HepG2 (cell line): ENCODE measurements around the gene SLC7A4. TPM values are rescaled to one million over a fixed set of nuclear protein-coding genes. Genes with fewer than 3 reads are reported as not detected.

Experiments
- CREM ChIP-seq, 2 experiments: sonication (generic) in 1 of 2; formaldehyde crosslinking in 1 of 2; IDR thresholded peaks; 2 replicates each; pipeline versions ENCODE4 v1.4.0 to v1.6.1; 2016 to 2020; ENCODE audit warnings: antibody characterized with exemption in 1 of 2, mild to moderate bottlenecking in 1 of 2, missing genetic modification reagents in 1 of 2
- DNMT3B ChIP-seq: conservative IDR thresholded peaks from 2 replicates; pipeline ENCODE4 v1.6.1; 2016; ENCODE audit warnings: missing biosample characterization, control low read depth
- HNRNPL ChIP-seq: fragments of 200-400 bp; formaldehyde crosslinking; IDR thresholded peaks from 2 replicates; pipeline ENCODE4 v1.6.1; 2017; ENCODE audit warnings: mild to moderate bottlenecking, low read depth, low read length
- JDP2 ChIP-seq: sonication (generic); formaldehyde crosslinking; IDR thresholded peaks from 2 replicates; pipeline ENCODE4 v1.8.1; 2022; ENCODE audit warnings: missing genetic modification reagents, borderline replicate concordance
- MZF1 ChIP-seq: sonication (generic); formaldehyde crosslinking; IDR thresholded peaks from 2 replicates; pipeline ENCODE4 v1.8.1; 2023; ENCODE audit warnings: mild to moderate bottlenecking, missing genetic modification reagents, borderline replicate concordance
- NFRKB ChIP-seq: fragments of 450-650 bp; IDR thresholded peaks from 2 replicates; pipeline ENCODE4 v1.6.1; 2017
- TBX3 ChIP-seq: fragments of 450-650 bp; IDR thresholded peaks from 2 replicates; pipeline ENCODE4 v1.6.1; 2017; ENCODE audit warnings: antibody characterized with exemption, mild to moderate bottlenecking, inconsistent platforms, borderline replicate concordance
- YEATS4 ChIP-seq: sonication (generic); formaldehyde crosslinking; IDR thresholded peaks from 2 replicates; pipeline ENCODE4 v1.4.0; 2020; ENCODE audit warnings: missing genetic modification reagents, borderline replicate concordance
- ZKSCAN1 ChIP-seq: fragments of 150-350 bp; IDR thresholded peaks from 2 replicates; pipeline ENCODE4 v1.6.1; 2014; ENCODE audit warnings: low read length
- ZNF556 ChIP-seq: sonication (generic); formaldehyde crosslinking; IDR thresholded peaks from 2 replicates; pipeline ENCODE4 v1.4.0; 2020; ENCODE audit warnings: mild to moderate bottlenecking, missing genetic modification reagents, borderline replicate concordance
- polyA plus RNA-seq, 8 experiments: library from polyadenylated mRNA; depleted of rRNA in 3 of 8; stranded (reverse) in 7 of 8; unstranded in 1 of 8; fragments of >200 nt; fragmentation: Illumina TruSeq in 4 of 8; extraction: Trizol in 4 of 8; gene quantifications; 2 replicates each; pipeline versions ENCODE4 v1.2.1 to v1.2.3, GENCODE V29; 2011 to 2016; ENCODE audit warnings: low read depth in 4 of 8, missing spikeins in 1 of 8, mixed read lengths in 1 of 8; ENCODE audit not compliant: insufficient read depth in 1 of 8
- total RNA-seq, 5 experiments: library from RNA; depleted of rRNA; stranded (reverse); fragments of >200 nt; fragmentation: Illumina TruSeq; extraction: Trizol; gene quantifications; 2 replicates each; pipeline ENCODE4 v1.2.3, GENCODE V29; 2016; ENCODE audit warnings: low read depth in 1 of 5
- TF ChIP-seq, protein P1 (sequence below), 2 experiments: sonication (generic) in 1 of 2; formaldehyde crosslinking in 1 of 2; IDR thresholded peaks; 2 replicates each; pipeline versions ENCODE4 v1.6.1 to v1.9.0; 2014 to 2022; ENCODE audit warnings: antibody characterized with exemption in 1 of 2, borderline replicate concordance in 1 of 2, inconsistent platforms in 1 of 2, low read depth in 1 of 2, missing genetic modification reagents in 1 of 2
- TF ChIP-seq, protein P2 (sequence below): sonication (generic); formaldehyde crosslinking; IDR thresholded peaks from 2 replicates; pipeline ENCODE4 v1.5.0; 2020; ENCODE audit warnings: mild to moderate bottlenecking, missing genetic modification reagents
- TF ChIP-seq, protein P3 (sequence below): sonication (generic); formaldehyde crosslinking; IDR thresholded peaks from 2 replicates; pipeline ENCODE4 v1.4.0; 2020; ENCODE audit warnings: missing genetic modification reagents, mild to moderate bottlenecking, borderline replicate concordance
- TF ChIP-seq, protein P4 (sequence below): sonication (generic); formaldehyde crosslinking; IDR thresholded peaks from 2 replicates; pipeline ENCODE4 v1.5.0; 2020; ENCODE audit warnings: missing genetic modification reagents, mild to moderate bottlenecking, borderline replicate concordance

The SLC7A4 gene
- total and polyA plus RNA-seq, 2 of the 13 experiments (the other 11 are each of a cell fraction or from before 2014, with no cell fraction given), result not detected

DNA sequence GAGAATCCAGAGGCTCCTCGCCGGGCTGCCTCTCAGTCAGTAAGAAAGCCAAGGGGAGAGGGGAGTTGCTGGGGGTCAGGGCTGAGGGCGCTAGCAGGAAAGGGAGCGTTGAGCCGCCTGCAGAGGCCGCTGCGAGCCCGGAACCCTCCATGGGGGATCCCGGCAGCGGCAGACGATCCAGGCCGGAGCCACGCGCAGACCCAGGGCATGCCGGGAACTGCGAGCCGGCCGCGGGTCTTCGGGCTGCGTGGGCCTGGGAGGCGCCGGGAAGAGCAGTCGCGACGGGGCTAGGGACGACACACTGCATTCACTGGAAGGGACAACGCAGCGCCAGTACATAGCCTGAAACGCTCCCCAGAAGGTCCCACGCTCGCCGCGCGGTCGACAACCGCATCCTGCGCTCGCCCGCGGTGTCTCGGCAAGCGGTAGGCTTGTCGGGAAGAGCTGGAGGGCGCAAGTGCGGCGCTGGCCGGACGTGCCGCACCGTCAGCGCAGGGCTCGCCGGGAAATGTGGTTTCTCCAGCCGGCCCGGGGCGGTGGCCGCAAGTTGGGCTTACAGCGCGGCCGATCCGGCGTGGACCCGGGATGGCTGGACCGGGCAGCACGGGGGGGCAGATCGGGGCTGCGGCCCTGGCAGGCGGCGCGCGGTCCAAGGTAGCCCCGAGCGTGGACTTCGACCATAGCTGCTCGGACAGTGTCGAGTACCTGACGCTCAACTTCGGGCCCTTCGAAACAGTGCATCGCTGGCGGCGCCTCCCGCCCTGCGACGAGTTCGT, 50.4 kb downstream of the SLC7A4 start, which contains the start of gene LZTR1 (continued):
- TF ChIP-seq, protein P1, sequence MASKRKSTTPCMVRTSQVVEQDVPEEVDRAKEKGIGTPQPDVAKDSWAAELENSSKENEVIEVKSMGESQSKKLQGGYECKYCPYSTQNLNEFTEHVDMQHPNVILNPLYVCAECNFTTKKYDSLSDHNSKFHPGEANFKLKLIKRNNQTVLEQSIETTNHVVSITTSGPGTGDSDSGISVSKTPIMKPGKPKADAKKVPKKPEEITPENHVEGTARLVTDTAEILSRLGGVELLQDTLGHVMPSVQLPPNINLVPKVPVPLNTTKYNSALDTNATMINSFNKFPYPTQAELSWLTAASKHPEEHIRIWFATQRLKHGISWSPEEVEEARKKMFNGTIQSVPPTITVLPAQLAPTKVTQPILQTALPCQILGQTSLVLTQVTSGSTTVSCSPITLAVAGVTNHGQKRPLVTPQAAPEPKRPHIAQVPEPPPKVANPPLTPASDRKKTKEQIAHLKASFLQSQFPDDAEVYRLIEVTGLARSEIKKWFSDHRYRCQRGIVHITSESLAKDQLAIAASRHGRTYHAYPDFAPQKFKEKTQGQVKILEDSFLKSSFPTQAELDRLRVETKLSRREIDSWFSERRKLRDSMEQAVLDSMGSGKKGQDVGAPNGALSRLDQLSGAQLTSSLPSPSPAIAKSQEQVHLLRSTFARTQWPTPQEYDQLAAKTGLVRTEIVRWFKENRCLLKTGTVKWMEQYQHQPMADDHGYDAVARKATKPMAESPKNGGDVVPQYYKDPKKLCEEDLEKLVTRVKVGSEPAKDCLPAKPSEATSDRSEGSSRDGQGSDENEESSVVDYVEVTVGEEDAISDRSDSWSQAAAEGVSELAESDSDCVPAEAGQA (IDR thresholded peaks at IDR 0.05; ENCODE audit: low read depth), result no peak
- TF ChIP-seq, protein P1 (CRISPR knock-in tag; IDR thresholded peaks at IDR 0.05; ENCODE audit: borderline replicate concordance), result peak; percentile 83; the same call in 1 of the 2 replicates
- TF ChIP-seq NFRKB (no peak), ZKSCAN1 (no peak), YEATS4 (CRISPR knock-in tag) (peak; percentile 98), HNRNPL (0 out of 2 replicates have a peak, but pooled peaks have one; percentile 31), ZNF556 (peak; percentile 77; the same call in 1 of the 2 replicates), JDP2 (CRISPR knock-in tag) (no peak), MZF1 (CRISPR knock-in tag) (0 out of 2 replicates have a peak, but pooled peaks have one; percentile 46), DNMT3B (CRISPR knock-in tag) (no peak), TBX3 (peak; percentile 40; the same call in 1 of the 2 replicates), CREM (IDR thresholded peaks at IDR 0.05) (peak; percentile 46; the same call in 1 of the 2 replicates), CREM (CRISPR knock-in tag; IDR thresholded peaks at IDR 0.05) (no peak)
- TF ChIP-seq, protein P2, sequence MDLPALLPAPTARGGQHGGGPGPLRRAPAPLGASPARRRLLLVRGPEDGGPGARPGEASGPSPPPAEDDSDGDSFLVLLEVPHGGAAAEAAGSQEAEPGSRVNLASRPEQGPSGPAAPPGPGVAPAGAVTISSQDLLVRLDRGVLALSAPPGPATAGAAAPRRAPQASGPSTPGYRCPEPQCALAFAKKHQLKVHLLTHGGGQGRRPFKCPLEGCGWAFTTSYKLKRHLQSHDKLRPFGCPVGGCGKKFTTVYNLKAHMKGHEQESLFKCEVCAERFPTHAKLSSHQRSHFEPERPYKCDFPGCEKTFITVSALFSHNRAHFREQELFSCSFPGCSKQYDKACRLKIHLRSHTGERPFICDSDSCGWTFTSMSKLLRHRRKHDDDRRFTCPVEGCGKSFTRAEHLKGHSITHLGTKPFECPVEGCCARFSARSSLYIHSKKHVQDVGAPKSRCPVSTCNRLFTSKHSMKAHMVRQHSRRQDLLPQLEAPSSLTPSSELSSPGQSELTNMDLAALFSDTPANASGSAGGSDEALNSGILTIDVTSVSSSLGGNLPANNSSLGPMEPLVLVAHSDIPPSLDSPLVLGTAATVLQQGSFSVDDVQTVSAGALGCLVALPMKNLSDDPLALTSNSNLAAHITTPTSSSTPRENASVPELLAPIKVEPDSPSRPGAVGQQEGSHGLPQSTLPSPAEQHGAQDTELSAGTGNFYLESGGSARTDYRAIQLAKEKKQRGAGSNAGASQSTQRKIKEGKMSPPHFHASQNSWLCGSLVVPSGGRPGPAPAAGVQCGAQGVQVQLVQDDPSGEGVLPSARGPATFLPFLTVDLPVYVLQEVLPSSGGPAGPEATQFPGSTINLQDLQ, result 0 out of 2 replicates have a peak, but pooled peaks have one; percentile 22
- TF ChIP-seq, protein P3, sequence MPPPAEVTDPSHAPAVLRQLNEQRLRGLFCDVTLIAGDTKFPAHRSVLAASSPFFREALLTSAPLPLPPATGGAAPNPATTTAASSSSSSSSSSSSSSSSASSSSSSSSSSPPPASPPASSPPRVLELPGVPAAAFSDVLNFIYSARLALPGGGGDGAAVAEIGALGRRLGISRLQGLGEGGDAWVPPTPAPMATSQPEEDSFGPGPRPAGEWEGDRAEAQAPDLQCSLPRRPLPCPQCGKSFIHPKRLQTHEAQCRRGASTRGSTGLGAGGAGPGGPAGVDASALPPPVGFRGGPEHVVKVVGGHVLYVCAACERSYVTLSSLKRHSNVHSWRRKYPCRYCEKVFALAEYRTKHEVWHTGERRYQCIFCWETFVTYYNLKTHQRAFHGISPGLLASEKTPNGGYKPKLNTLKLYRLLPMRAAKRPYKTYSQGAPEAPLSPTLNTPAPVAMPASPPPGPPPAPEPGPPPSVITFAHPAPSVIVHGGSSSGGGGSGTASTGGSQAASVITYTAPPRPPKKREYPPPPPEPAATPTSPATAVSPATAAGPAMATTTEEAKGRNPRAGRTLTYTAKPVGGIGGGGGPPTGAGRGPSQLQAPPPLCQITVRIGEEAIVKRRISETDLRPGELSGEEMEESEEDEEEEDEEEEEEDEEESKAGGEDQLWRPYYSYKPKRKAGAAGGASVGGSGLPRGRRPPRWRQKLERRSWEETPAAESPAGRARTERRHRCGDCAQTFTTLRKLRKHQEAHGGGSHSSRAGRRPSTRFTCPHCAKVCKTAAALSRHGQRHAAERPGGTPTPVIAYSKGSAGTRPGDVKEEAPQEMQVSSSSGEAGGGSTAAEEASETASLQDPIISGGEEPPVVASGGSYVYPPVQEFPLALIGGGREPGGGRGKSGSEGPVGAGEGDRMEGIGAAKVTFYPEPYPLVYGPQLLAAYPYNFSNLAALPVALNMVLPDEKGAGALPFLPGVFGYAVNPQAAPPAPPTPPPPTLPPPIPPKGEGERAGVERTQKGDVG (CRISPR knock-in tag), result peak; percentile 90
- TF ChIP-seq, protein P4, sequence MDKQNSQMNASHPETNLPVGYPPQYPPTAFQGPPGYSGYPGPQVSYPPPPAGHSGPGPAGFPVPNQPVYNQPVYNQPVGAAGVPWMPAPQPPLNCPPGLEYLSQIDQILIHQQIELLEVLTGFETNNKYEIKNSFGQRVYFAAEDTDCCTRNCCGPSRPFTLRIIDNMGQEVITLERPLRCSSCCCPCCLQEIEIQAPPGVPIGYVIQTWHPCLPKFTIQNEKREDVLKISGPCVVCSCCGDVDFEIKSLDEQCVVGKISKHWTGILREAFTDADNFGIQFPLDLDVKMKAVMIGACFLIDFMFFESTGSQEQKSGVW (CRISPR knock-in tag), result no peak
